GM21423 (cell line): ENCODE results near the gene GRID2.

Experiments
- ATAC-seq: cut with Tn5 transposase; IDR thresholded peaks from one replicate; pipeline ENCODE4 v1.9.1; 2021; ENCODE audit warnings: mild to moderate bottlenecking, moderate library complexity; ENCODE audit not compliant: unreplicated experiment

The GRID2 gene

GRCh38 chr4:93053140-93053539, 749.4 kb downstream of the GRID2 start:
- no peak for ATAC-seq

- ATAC-seq = no peak
Measured at GRCh38 chr4:93061826-93062225, 758.1 kb downstream of the GRID2 start.

- ATAC-seq = no peak
Measured at GRCh38 chr4:93063325-93063724, 759.6 kb downstream of the GRID2 start.

- ATAC-seq = no peak
Measured at GRCh38 chr4:93065790-93066189, 762.0 kb downstream of the GRID2 start.

GRCh38 chr4:93066749-93067148, 763.0 kb downstream of the GRID2 start:
- ATAC-seq = no peak

- no peak for ATAC-seq
Measured at GRCh38 chr4:93072292-93072691, 768.5 kb downstream of the GRID2 start.

GRCh38 chr4:93080316-93080715, 776.5 kb downstream of the GRID2 start:
- ATAC-seq = no peak

GRCh38 chr4:93084599-93085305, 781.0 kb downstream of the GRID2 start:
- no peak for ATAC-seq

- no peak for ATAC-seq
Measured at GRCh38 chr4:93086356-93086755, 782.6 kb downstream of the GRID2 start.

- ATAC-seq = no peak
Measured at GRCh38 chr4:93092765-93093164, 789.0 kb downstream of the GRID2 start.

- ATAC-seq = no peak
Measured at GRCh38 chr4:93103042-93103441, 799.3 kb downstream of the GRID2 start.

GRCh38 chr4:93116624-93117023, 812.9 kb downstream of the GRID2 start:
- ATAC-seq = no peak

- no peak for ATAC-seq
Measured at GRCh38 chr4:93127489-93127888, 823.7 kb downstream of the GRID2 start.

GRCh38 chr4:93132631-93133030, 828.9 kb downstream of the GRID2 start:
- ATAC-seq = no peak

GRCh38 chr4:93139118-93139517, 835.4 kb downstream of the GRID2 start:
- no peak for ATAC-seq

GRCh38 chr4:93143902-93144301, 840.1 kb downstream of the GRID2 start:
- ATAC-seq = no peak

GRCh38 chr4:93144644-93145043, 840.9 kb downstream of the GRID2 start:
- no peak for ATAC-seq

- ATAC-seq = no peak
Measured at GRCh38 chr4:93147524-93148212, 843.9 kb downstream of the GRID2 start.

- ATAC-seq = no peak
Measured at GRCh38 chr4:93152491-93152890, 848.7 kb downstream of the GRID2 start.

- ATAC-seq = no peak
Measured at GRCh38 chr4:93157986-93158385, 854.2 kb downstream of the GRID2 start.

GRCh38 chr4:93168053-93168452, 864.3 kb downstream of the GRID2 start:
- no peak for ATAC-seq

- no peak for ATAC-seq
Measured at GRCh38 chr4:93169966-93170365, 866.2 kb downstream of the GRID2 start.

- ATAC-seq = no peak
Measured at GRCh38 chr4:93174598-93174997, 870.8 kb downstream of the GRID2 start.
